HG03175 (cell line): Measurements from ENCODE around the gene EHD1.

ENCODE experiments used
- ATAC-seq: cut with Tn5 transposase; IDR thresholded peaks from one replicate; pipeline ENCODE4 v1.9.1; 2021; ENCODE audit warnings: mild to moderate bottlenecking, moderate library complexity; ENCODE audit not compliant: unreplicated experiment

EHD1 gene

GRCh38 chr11:64910451-64911093 is 32.2 kb upstream of the EHD1 start:
- no peak for ATAC-seq

- ATAC-seq: no peak
Observed at GRCh38 chr11:64909653-64910343, 31.4 kb upstream of the EHD1 start.

- ATAC-seq: no peak
Observed at GRCh38 chr11:64908766-64909165, 30.3 kb upstream of the EHD1 start.

- ATAC-seq: no peak
Observed at GRCh38 chr11:64906314-64906635, 27.9 kb upstream of the EHD1 start.

GRCh38 chr11:64905516-64906313 is 27.3 kb upstream of the EHD1 start:
- no peak for ATAC-seq

- ATAC-seq: no peak
Observed at GRCh38 chr11:64903291-64903833, 24.9 kb upstream of the EHD1 start.

- ATAC-seq: no peak
Observed at GRCh38 chr11:64902102-64902900, 23.9 kb upstream of the EHD1 start.

GRCh38 chr11:64900774-64901173 is 22.4 kb upstream of the EHD1 start:
- no peak for ATAC-seq

GRCh38 chr11:64900263-64900678 is 21.9 kb upstream of the EHD1 start:
- no peak for ATAC-seq

GRCh38 chr11:64898541-64898940 is 20.1 kb upstream of the EHD1 start:
- ATAC-seq: no peak

GRCh38 chr11:64898076-64898445 is 19.6 kb upstream of the EHD1 start:
- no peak for ATAC-seq

GRCh38 chr11:64897381-64898075 is 19.1 kb upstream of the EHD1 start:
- no peak for ATAC-seq

- no peak for ATAC-seq
Observed at GRCh38 chr11:64896448-64897022, 18.1 kb upstream of the EHD1 start.

- ATAC-seq: no peak
Observed at GRCh38 chr11:64894812-64895452, 16.5 kb upstream of the EHD1 start.

GRCh38 chr11:64894070-64894811 is 15.8 kb upstream of the EHD1 start:
- ATAC-seq: peak; percentile 77

- ATAC-seq: no peak
Observed at GRCh38 chr11:64893194-64894069, 15.0 kb upstream of the EHD1 start.

- ATAC-seq: no peak
Observed at GRCh38 chr11:64892838-64893193, 14.4 kb upstream of the EHD1 start.

GRCh38 chr11:64892411-64892831 is 14.0 kb upstream of the EHD1 start:
- no peak for ATAC-seq
